Endodermal cell (in vitro differentiated cells): ENCODE data around the gene DOCK10. TPM values are rescaled to one million over a fixed set of nuclear protein-coding genes. Genes with fewer than 3 reads are reported as not detected.
A peak's percentile ranks its signal among the peaks of the same experiment; 100 is the strongest.

Experiments
- DNase-seq: peaks from one replicate; pipeline ENCODE4 v3.0.0-alpha.2; 2017
- H3K27ac ChIP-seq: 2 replicates; pipeline ENCODE4 v1.5.1; 2013; ENCODE audit warnings: mild to moderate bottlenecking, low read depth, low read length, moderate library complexity
- H3K27me3 ChIP-seq: 2 replicates; pipeline ENCODE4 v1.6.1; 2013; ENCODE audit warnings: mild to moderate bottlenecking, low read length, moderate library complexity; ENCODE audit not compliant: insufficient read depth, control insufficient read depth, poor library complexity, severe bottlenecking
- H3K36me3 ChIP-seq: 2 replicates; pipeline ENCODE4 v1.7.0; 2013; ENCODE audit warnings: mild to moderate bottlenecking, low read length, moderate library complexity; ENCODE audit not compliant: control insufficient read depth, insufficient read depth
- H3K4me1 ChIP-seq: one replicate; pipeline ENCODE4 v1.7.0; 2013; ENCODE audit warnings: low read length; ENCODE audit not compliant: control insufficient read depth, insufficient read depth
- H3K4me3 ChIP-seq: 2 replicates; pipeline ENCODE4 v1.5.1; 2013; ENCODE audit warnings: mild to moderate bottlenecking, low read length, moderate library complexity
- H3K9ac ChIP-seq: 2 replicates; pipeline ENCODE4 v1.6.1; 2013; ENCODE audit warnings: mild to moderate bottlenecking, low read length, moderate library complexity; ENCODE audit not compliant: poor library complexity, severe bottlenecking; ENCODE audit errors: extremely low read depth
- H3K9me3 ChIP-seq: 2 replicates; pipeline ENCODE4 v1.6.1; 2013; ENCODE audit warnings: mild to moderate bottlenecking, low read length, moderate library complexity; ENCODE audit not compliant: control insufficient read depth
- H3K27ac Mint-ChIP-seq: 2 replicates; pipeline ENCODE4 v1.8.0; 2020; ENCODE audit warnings: mixed read lengths
- H3K27me3 Mint-ChIP-seq: 2 replicates; pipeline ENCODE4 v1.8.0; 2021; ENCODE audit warnings: mild to moderate bottlenecking, mixed read lengths; ENCODE audit not compliant: insufficient read depth
- H3K36me3 Mint-ChIP-seq: 2 replicates; pipeline ENCODE4 v1.8.0; 2020; ENCODE audit warnings: low read depth, mixed read lengths
- H3K4me1 Mint-ChIP-seq: 2 replicates; pipeline ENCODE4 v1.8.0; 2020; ENCODE audit warnings: mixed read lengths
- H3K4me3 Mint-ChIP-seq: 2 replicates; pipeline ENCODE4 v1.8.0; 2020; ENCODE audit warnings: mild to moderate bottlenecking, moderate library complexity, mixed read lengths
- H3K9me3 Mint-ChIP-seq: 2 replicates; pipeline ENCODE4 v1.8.0; 2020; ENCODE audit warnings: mild to moderate bottlenecking, mixed read lengths
- WGBS, 2 experiments: methylation state at CpG; one replicate each; pipeline versions ENCODE4 v1.1.5 to v1.1.7; 2013; ENCODE audit warnings: missing lambda C conversion rate in 2 of 2, mixed read lengths in 1 of 2; ENCODE audit not compliant: insufficient coverage in 1 of 2, insufficient read length in 1 of 2; 5-methylcytosine and 5-hydroxymethylcytosine counted together
- total RNA-seq, 2 donors: library from RNA; stranded (reverse); fragmentation: NEBNext Ultra II Directional in 1 of 2; extraction: Animal tissue kit (Norgen Biotek cat#: 25700) in 1 of 2; gene quantifications; 2 replicates in 1 of 2; 3 replicates in 1 of 2; pipeline ENCODE4 v1.2.1, GENCODE V29; 2021
- TF ChIP-seq, protein P1 (sequence below): fragments of 200-600 bp; sonication (generic); conservative IDR thresholded peaks from 2 replicates; pipeline ENCODE4 v1.5.0; 2021; ENCODE audit warnings: antibody characterized with exemption, mild to moderate bottlenecking

DOCK10 gene
- total RNA-seq, 2 donors from 2014 or later = 0.44 to 1.4 TPM

DNA sequence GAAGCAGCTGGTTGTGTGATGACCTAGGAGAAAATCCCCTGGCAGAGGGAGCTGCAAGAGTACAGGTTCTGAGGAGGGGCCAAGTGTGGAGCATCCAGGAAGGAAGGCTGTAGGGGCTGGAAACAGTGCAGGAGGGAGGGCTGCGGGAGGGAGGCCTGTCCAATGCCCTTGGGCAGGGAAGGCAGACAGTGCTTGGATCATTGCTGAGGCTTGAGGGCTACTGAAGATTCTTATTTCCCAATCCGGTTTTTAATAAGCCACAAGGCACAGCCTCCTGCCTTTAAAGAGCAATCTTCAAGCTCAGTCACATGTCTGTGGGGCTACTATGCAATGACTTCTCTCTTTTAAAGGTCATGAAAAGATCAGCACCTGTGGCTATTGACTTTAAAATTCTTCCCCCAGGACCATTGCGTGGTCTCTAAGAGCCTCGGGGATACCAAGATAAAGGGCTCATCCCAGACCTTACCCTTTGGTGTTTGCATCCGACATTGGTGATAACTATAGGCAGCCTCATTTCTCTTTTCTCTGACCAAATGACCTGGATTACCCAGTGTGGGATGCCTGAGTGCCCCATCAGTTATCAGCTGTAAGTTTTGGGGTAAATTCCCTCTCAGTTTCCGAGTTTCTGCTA is 149.6 kb downstream of the DOCK10 start:
- Mint-ChIP-seq H3K9me3 (no peaks in the 10 kb centered on the region), H3K27me3 (peaks cover 7% of the 10 kb centered on the region), H3K4me3 (no peak overlapping the region), H3K4me1 (no peaks in the 10 kb centered on the region), H3K36me3 (no peaks in the 10 kb centered on the region), H3K27ac (no peak overlapping the region)
- Histone ChIP-seq H3K4me3 (no peak overlapping the region), H3K9me3 (no peaks in the 10 kb centered on the region), H3K9ac (no peak overlapping the region), H3K27me3 (no peaks in the 10 kb centered on the region), H3K27ac (no peak overlapping the region), H3K4me1 (no peaks in the 10 kb centered on the region), H3K36me3 (no peaks in the 10 kb centered on the region)
- TF ChIP-seq, protein P1, sequence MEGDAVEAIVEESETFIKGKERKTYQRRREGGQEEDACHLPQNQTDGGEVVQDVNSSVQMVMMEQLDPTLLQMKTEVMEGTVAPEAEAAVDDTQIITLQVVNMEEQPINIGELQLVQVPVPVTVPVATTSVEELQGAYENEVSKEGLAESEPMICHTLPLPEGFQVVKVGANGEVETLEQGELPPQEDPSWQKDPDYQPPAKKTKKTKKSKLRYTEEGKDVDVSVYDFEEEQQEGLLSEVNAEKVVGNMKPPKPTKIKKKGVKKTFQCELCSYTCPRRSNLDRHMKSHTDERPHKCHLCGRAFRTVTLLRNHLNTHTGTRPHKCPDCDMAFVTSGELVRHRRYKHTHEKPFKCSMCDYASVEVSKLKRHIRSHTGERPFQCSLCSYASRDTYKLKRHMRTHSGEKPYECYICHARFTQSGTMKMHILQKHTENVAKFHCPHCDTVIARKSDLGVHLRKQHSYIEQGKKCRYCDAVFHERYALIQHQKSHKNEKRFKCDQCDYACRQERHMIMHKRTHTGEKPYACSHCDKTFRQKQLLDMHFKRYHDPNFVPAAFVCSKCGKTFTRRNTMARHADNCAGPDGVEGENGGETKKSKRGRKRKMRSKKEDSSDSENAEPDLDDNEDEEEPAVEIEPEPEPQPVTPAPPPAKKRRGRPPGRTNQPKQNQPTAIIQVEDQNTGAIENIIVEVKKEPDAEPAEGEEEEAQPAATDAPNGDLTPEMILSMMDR = no peak
- WGBS, 2 experiments = 74 to 77% methylated on average over 6 of the region's 6 CpGs
- peak; percentile 53 for DNase-seq

DNA sequence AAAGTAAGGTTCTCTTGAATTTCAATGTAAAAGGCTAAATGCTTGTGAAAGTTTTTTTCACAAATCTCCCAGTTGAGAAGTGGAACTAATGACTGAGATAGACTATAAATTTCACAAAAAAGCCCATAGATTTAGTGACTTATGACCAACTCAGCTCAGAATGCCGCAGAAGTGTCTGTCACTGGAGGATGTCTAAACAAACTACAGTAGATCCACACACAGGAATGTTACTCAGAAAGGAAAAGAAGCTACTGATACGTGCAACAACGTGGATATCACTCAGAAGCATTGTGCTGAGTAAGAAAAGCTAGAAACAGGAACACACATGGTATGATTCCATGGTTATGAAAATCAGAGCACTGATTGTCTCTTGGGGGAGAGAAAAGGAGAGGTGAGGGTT is 151.9 kb downstream of the DOCK10 start:
- H3K4me3 Mint-ChIP-seq = no peak overlapping the region
- Histone ChIP-seq H3K4me1 (no peaks in the 10 kb centered on the region), H3K9ac (no peak overlapping the region), H3K27ac (no peak overlapping the region), H3K36me3 (no peaks in the 10 kb centered on the region), H3K9me3 (no peaks in the 10 kb centered on the region), H3K27me3 (no peaks in the 10 kb centered on the region), H3K4me3 (no peak overlapping the region)
- 86 to 93% methylated on average over 3 of the region's 3 CpGs for WGBS, 2 experiments
- DNase-seq = no peak
- no peak overlapping the region for H3K27ac Mint-ChIP-seq
- TF ChIP-seq, protein P1 = no peak
- no peaks in the 10 kb centered on the region for H3K9me3 Mint-ChIP-seq
- no peaks in the 10 kb centered on the region for H3K4me1 Mint-ChIP-seq
- no peaks in the 10 kb centered on the region for H3K36me3 Mint-ChIP-seq
- H3K27me3 Mint-ChIP-seq = peaks cover 7% of the 10 kb centered on the region

DNA sequence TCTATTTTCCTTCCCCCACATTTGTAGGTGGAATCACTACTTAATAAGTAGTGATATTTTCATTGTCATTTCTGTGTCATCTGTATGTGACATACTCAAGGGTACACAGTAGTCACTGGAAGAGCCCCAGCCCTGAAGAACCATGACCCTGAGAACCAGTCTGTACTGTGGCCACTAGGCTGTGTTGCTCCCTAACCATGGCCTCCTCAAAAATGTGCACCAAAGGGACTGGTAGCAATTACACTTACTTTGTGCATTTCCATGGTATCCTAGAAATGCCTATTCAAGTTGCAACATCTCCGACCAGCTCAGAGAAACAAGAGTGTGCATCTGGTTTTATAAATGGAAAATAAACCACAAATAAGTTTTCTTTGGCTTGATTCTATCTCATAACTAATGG is 155.1 kb downstream of the DOCK10 start:
- Histone ChIP-seq H3K4me1 (no peaks in the 10 kb centered on the region), H3K9me3 (no peaks in the 10 kb centered on the region), H3K27me3 (no peaks in the 10 kb centered on the region), H3K4me3 (no peak overlapping the region), H3K36me3 (no peaks in the 10 kb centered on the region), H3K9ac (no peak overlapping the region), H3K27ac (no peak overlapping the region)
- DNase-seq = no peak
- no peaks in the 10 kb centered on the region for H3K36me3 Mint-ChIP-seq
- TF ChIP-seq, protein P1 = peak; percentile 29
- H3K9me3 Mint-ChIP-seq = no peaks in the 10 kb centered on the region
- 100% methylated on average over 1 of the region's 1 CpG; no CpG with 5 or more reads in 1 of the 2 experiments for WGBS, 2 experiments
- H3K27ac Mint-ChIP-seq = no peak overlapping the region
- no peak overlapping the region for H3K4me3 Mint-ChIP-seq
- no peaks in the 10 kb centered on the region for H3K27me3 Mint-ChIP-seq
- H3K4me1 Mint-ChIP-seq = no peaks in the 10 kb centered on the region
